NB4 (cell line): ENCODE measurements around the gene IL24.

Experiments
- DNase-seq: peaks from one replicate; pipeline ENCODE4 v3.0.0; 2010; ENCODE audit warnings: low read depth
- H3K4me3 ChIP-seq: one replicate; pipeline ENCODE4 v1.5.1; 2011; ENCODE audit warnings: mild to moderate bottlenecking, low read depth, low read length, moderate library complexity
- MYC ChIP-seq: IDR thresholded peaks from 2 replicates; pipeline ENCODE4 v1.6.1; 2011; ENCODE audit warnings: low read depth, low read length
- POLR2A ChIP-seq: IDR thresholded peaks from 2 replicates; pipeline ENCODE4 v1.6.1; 2011; ENCODE audit warnings: mild to moderate bottlenecking; ENCODE audit not compliant: insufficient read length; ENCODE audit errors: extremely low read depth
- TF ChIP-seq, protein P1 (sequence below): IDR thresholded peaks from 2 replicates; pipeline ENCODE4 v1.6.1; 2011; ENCODE audit warnings: low read depth, low read length
- TF ChIP-seq, protein P2 (sequence below): IDR thresholded peaks from one replicate; pipeline ENCODE4 v1.5.1; 2012; ENCODE audit warnings: low read depth, low read length

The IL24 gene

DNA sequence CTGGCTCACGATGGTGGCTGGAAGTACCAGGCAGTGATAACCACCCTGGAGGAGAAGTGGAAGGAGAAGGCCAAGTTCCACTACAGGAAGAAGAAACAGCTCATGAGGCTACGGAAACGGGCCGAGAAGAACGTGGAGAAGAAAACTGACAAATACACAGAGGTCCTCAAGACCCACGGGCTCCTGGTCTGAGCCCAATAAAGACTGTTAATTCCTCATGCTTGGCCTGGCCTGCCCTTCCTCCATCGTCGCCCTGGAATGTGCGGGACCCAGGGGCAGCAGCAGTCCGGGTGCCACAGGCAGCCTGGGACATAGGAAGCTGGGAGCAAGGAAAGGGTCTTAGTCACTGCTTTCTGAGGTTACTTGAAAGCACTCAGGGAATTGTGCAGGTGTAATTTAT is 10.8 kb downstream of the IL24 start:
- no peak for DNase-seq
- TF ChIP-seq MYC (no peak), POLR2A (no peak)
- TF ChIP-seq, protein P1, sequence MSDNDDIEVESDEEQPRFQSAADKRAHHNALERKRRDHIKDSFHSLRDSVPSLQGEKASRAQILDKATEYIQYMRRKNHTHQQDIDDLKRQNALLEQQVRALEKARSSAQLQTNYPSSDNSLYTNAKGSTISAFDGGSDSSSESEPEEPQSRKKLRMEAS = no peak
- TF ChIP-seq, protein P2, sequence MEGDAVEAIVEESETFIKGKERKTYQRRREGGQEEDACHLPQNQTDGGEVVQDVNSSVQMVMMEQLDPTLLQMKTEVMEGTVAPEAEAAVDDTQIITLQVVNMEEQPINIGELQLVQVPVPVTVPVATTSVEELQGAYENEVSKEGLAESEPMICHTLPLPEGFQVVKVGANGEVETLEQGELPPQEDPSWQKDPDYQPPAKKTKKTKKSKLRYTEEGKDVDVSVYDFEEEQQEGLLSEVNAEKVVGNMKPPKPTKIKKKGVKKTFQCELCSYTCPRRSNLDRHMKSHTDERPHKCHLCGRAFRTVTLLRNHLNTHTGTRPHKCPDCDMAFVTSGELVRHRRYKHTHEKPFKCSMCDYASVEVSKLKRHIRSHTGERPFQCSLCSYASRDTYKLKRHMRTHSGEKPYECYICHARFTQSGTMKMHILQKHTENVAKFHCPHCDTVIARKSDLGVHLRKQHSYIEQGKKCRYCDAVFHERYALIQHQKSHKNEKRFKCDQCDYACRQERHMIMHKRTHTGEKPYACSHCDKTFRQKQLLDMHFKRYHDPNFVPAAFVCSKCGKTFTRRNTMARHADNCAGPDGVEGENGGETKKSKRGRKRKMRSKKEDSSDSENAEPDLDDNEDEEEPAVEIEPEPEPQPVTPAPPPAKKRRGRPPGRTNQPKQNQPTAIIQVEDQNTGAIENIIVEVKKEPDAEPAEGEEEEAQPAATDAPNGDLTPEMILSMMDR = no peak
- no peak overlapping the region for H3K4me3 ChIP-seq

DNA sequence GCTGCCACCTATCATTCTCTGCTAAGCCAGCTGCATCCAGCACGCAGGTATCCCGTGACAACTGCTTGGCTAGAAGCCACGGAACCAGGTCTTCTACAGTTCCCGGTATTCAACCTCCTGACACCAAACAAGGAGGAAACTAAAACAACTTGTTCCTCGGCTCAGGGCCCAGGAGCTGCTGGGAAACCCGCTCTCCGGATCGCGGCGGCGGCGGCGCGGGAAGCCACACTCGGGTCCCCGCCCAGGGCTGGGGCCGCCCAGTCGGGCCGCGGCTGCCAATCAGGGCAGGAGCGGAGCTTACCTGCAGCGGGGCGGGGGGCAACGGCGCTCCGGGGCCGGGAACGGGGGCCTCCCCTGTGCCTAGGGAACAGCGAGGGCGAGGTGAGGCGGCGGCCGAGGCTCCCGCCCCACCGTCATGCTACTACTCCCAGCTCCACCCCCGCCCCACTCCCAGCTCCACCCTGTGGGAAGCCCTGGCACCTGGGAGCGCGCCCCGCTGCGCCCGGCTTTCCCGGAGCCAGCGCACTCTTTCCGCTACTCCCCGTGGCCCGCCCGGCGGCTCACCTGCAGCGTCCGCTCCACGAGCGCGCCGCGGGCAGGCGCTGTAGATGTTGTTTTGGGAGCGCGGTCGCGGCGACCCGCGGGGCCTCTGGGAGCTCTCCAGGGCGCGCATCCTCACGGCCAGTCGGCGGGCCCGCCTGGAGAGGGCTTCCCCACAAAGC is 12.1 kb downstream of the IL24 start:
- no peak overlapping the region for H3K4me3 ChIP-seq
- TF ChIP-seq POLR2A = no peak
- TF ChIP-seq, protein P1 = no peak
- TF ChIP-seq, protein P2 = no peak
- no peak for TF ChIP-seq MYC
- no peak for DNase-seq

DNA sequence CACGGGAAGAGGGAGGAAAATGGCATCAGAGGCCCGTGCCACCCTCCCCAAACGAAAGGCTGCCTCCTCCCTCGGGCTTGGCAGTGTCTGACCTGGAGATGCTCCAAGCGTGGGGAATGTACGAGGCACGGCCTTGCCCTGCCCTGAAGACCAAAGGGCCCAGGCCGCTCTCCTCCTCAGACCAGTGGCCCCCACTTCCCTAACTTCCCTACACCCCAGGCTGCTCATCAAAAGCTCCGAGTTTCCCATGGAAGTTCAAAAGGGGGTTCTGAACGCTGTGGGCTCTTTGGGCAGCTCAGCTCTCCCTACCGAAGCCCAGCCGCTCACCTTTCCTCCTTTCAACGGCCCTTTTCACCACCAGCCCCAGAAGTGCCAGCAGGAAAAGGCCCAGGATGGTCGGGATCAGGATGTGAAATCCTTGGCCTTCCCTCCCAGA is 12.7 kb downstream of the IL24 start:
- no peak for DNase-seq
- TF ChIP-seq POLR2A (no peak), MYC (no peak)
- no peak overlapping the region for H3K4me3 ChIP-seq

DNA sequence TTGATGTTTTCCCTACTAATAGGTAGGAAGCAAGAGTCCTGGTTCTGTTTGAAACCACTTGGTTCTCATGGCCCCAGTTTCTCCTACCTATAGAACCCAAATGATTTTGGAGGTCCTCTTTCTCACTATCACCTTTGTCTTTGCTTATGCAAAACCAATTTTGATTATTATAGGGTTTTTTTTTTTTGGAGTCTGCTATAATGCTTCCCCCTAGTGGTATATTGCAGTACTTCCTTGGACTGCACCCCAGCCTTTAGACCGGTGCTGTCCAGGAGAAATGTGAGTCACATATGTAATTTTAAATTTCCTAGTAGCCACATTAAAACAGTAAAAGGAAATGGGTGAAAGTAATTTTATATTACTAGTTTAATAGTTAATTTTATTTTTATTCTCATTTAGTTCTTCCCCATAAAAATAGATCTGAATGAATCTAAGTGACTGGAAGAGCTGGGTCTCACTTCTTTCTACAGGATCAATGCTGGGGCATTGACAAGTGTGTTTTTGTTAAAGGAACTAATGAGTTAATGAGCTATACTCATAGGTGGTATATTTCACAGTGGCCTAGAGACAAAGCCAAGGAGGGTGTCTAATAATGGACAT is 13.9 kb downstream of the IL24 start:
- DNase-seq = peak; percentile 57
- TF ChIP-seq, protein P2 = peak; percentile 67
- TF ChIP-seq, protein P1 = no peak
- H3K4me3 ChIP-seq = no peak overlapping the region

DNA sequence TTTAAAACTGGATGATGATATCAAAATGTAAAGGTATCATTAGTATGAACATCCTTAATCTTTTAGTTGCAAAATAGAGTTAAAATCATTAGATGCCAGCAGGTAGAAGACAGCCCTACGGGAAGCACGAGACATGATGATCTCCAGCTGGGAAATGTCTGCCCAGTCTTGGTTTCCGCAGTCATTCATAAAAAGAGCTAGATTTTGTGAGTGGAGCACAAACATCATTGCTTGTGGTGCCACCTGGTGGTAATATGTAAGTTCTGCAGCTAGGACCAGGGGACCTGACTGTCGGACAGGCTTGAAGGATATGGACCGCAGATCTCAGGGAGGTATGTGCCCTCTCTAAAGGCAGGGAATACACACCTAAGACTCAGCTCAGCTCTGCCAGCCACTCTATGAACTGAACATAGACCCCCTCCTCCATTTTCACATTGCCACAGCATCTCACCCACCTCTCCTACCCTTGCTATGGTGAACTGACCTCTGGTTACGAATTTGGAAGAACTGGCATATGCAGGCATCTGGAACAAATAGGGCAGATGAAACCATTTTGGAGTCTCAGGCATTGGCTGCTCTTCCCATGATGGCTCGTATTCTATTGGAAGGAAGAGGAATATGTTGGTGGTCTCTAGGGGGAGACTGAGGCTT is 15.3 kb downstream of the IL24 start:
- H3K4me3 ChIP-seq = no peak overlapping the region
- TF ChIP-seq, protein P2 = peak; percentile 68
- TF ChIP-seq, protein P1 = 0 out of 2 replicates have a peak, but pooled peaks have one; percentile 30
- no peak for TF ChIP-seq POLR2A
- no peak for TF ChIP-seq MYC
- DNase-seq = peak; percentile 75
